AG09309 (cell line): ENCODE measurements around the gene FRAS1.

ENCODE experiments used
- DNase-seq: peaks from one replicate; pipeline ENCODE4 v3.0.0-alpha.2; 2010; ENCODE audit warnings: low read depth
- H3K4me3 ChIP-seq: 2 replicates; pipeline ENCODE4 v1.5.1; 2011; ENCODE audit warnings: mild to moderate bottlenecking, low read depth, low read length, moderate library complexity; ENCODE audit not compliant: control insufficient read depth
- CTCF ChIP-seq: IDR thresholded peaks from 2 replicates; pipeline ENCODE4 v1.5.1; 2011; ENCODE audit warnings: mild to moderate bottlenecking, low read depth, low read length, inconsistent platforms; ENCODE audit not compliant: insufficient read depth, control insufficient read depth; ENCODE audit errors: missing control alignments

FRAS1 gene

DNA sequence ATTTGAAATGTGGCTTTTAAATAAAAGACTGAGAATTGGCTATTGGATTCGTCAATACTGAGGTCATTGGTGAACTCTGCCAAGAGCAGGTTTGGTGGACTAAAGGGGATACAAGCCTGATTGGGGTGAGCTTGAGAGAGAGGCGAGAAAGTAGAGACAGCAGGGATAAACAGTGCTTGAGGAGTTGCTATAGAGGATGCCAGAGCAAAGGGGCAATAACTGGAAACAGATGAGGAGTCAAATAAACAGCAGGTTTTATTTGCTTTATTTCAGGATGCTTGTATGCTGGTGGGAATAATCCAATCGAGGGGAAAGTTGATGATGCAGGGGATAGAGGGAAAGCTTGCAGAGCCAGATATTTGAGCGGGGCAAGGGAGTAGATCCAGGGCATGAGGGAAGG lies 470.4 kb downstream of the FRAS1 start:
- no peak for DNase-seq

GRCh38 chr4:78528327-78528726 lies 471.2 kb downstream of the FRAS1 start:
- DNase-seq, result no peak
- H3K4me3 ChIP-seq, result no peak overlapping the region
- TF ChIP-seq CTCF, result no peak

More for the DNA sequence above, 470.4 kb downstream of the FRAS1 start:
- no peak for TF ChIP-seq CTCF
- H3K4me3 ChIP-seq, result no peak overlapping the region

- no peak for TF ChIP-seq CTCF
- no peak overlapping the region for H3K4me3 ChIP-seq
- DNase-seq, result no peak
Observed at GRCh38 chr4:78529569-78530209, 472.6 kb downstream of the FRAS1 start.

GRCh38 chr4:78532046-78532445 lies 474.9 kb downstream of the FRAS1 start:
- no peak for DNase-seq
- no peak for TF ChIP-seq CTCF
- H3K4me3 ChIP-seq, result no peak overlapping the region

- no peak for TF ChIP-seq CTCF
- no peak for DNase-seq
- no peak overlapping the region for H3K4me3 ChIP-seq
Observed at GRCh38 chr4:78533854-78534253, 476.7 kb downstream of the FRAS1 start.

DNA sequence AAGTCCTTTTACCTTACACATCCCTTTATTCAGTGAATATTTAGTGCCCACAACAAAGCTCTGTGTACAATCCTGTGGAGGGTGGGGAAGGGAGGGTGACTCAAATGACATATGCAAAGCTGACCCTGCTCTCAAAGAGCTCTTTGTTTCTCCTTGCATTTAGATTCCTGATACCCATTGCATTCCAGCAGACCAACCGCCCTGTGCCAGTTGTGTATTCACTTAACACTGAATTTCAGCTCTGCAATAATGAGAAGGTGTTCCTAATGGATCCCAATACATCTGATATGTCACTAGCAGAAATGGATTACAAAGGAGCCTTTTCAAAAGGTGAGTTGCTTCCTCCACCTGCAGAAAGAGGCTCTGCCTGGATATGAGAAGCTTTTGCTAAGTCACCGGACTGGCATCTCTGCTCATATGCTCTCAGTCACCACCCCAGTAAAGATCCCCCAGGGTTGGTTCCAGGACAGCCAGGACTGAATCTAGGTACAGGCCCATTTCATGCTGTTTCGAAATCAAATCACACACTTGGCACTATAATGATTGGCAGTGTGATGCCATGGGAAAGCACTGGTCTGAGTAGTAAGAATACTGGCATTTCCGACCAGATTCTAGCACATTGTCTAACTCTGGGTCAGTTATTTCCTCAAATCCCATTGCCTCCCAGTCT lies 477.3 kb downstream of the FRAS1 start:
- H3K4me3 ChIP-seq, result no peak overlapping the region
- TF ChIP-seq CTCF, result no peak
- DNase-seq, result no peak
